ENCODE measurements around the gene KCNJ6. TPM values are rescaled to one million over a fixed set of nuclear protein-coding genes. Genes with fewer than 3 reads are reported as not detected.

The KCNJ6 gene
- total and polyA plus RNA-seq, 3 donors from 2014 or later = 0.24 to 0.25 (median 0.25) TPM

GRCh38 chr21:37828556-37828955, 87.7 kb downstream of the KCNJ6 start:
- H3K4me1 ChIP-seq = no peaks in the 10 kb centered on the region
- no peaks in the 10 kb centered on the region for H3K9me3 ChIP-seq
- WGBS, 2 donors = 73 to 76% methylated on average over 9 of the region's 9 CpGs
- H3K27ac ChIP-seq = no peak overlapping the region
- intact Hi-C loops (cut with DNase I; ENCODE audit: low total_unique reads) = no loop called here
- H3K36me3 ChIP-seq (ENCODE audit: low read depth, missing control alignments) = no peaks in the 10 kb centered on the region
- TF ChIP-seq CTCF (IDR thresholded peaks at IDR 0.05) = no peak
- TF ChIP-seq POLR2A (IDR thresholded peaks at IDR 0.05) = no peak
- DNase-seq = no peak
- H3K27me3 ChIP-seq = no peaks in the 10 kb centered on the region
- no peak overlapping the region for H3K4me3 ChIP-seq

- Histone ChIP-seq H3K27ac (no peak overlapping the region), H3K4me3 (no peak overlapping the region), H3K4me1 (no peaks in the 10 kb centered on the region), H3K9me3 (no peaks in the 10 kb centered on the region), H3K36me3 (ENCODE audit: low read depth, missing control alignments) (no peaks in the 10 kb centered on the region), H3K27me3 (no peaks in the 10 kb centered on the region)
- DNase-seq = no peak
- 81% methylated on average over 6 of the region's 6 CpGs for WGBS, 2 donors
- no peak for TF ChIP-seq POLR2A (IDR thresholded peaks at IDR 0.05)
- TF ChIP-seq CTCF (IDR thresholded peaks at IDR 0.05) = no peak
- intact Hi-C loops (cut with DNase I; ENCODE audit: low total_unique reads) = no loop called here
These were observed 88.3 kb downstream of the KCNJ6 start for GRCh38 chr21:37827913-37828312.

- Histone ChIP-seq H3K9me3 (no peaks in the 10 kb centered on the region), H3K4me3 (no peak overlapping the region), H3K4me1 (no peaks in the 10 kb centered on the region), H3K27ac (no peak overlapping the region), H3K36me3 (ENCODE audit: low read depth, missing control alignments) (no peaks in the 10 kb centered on the region), H3K27me3 (no peaks in the 10 kb centered on the region)
- TF ChIP-seq CTCF (IDR thresholded peaks at IDR 0.05) (no peak), POLR2A (IDR thresholded peaks at IDR 0.05) (no peak)
- no peak for DNase-seq
- intact Hi-C loops (cut with DNase I; ENCODE audit: low total_unique reads) = no loop called here
- 59 to 80% methylated on average over 3 of the region's 3 CpGs for WGBS, 2 donors
These were observed 94.3 kb downstream of the KCNJ6 start for GRCh38 chr21:37821786-37822450.

GRCh38 chr21:37821092-37821491, 95.2 kb downstream of the KCNJ6 start:
- 87% methylated on average over 2 of the region's 2 CpGs for WGBS, 2 donors
- H3K36me3 ChIP-seq (ENCODE audit: low read depth, missing control alignments) = no peaks in the 10 kb centered on the region
- intact Hi-C loops (cut with DNase I; ENCODE audit: low total_unique reads) = no loop called here
- no peak for TF ChIP-seq CTCF (IDR thresholded peaks at IDR 0.05)
- no peak for TF ChIP-seq POLR2A (IDR thresholded peaks at IDR 0.05)
- H3K4me1 ChIP-seq = no peaks in the 10 kb centered on the region
- DNase-seq = no peak
- H3K4me3 ChIP-seq = no peak overlapping the region
- no peaks in the 10 kb centered on the region for H3K27me3 ChIP-seq
- H3K27ac ChIP-seq = no peak overlapping the region
- H3K9me3 ChIP-seq = no peaks in the 10 kb centered on the region

GRCh38 chr21:37819372-37819771, 96.9 kb downstream of the KCNJ6 start:
- no peak for TF ChIP-seq CTCF (IDR thresholded peaks at IDR 0.05)
- TF ChIP-seq POLR2A (IDR thresholded peaks at IDR 0.05) = no peak
- no peaks in the 10 kb centered on the region for H3K27me3 ChIP-seq
- no peak for DNase-seq
- H3K4me1 ChIP-seq = no peaks in the 10 kb centered on the region
- no peaks in the 10 kb centered on the region for H3K36me3 ChIP-seq (ENCODE audit: low read depth, missing control alignments)
- H3K4me3 ChIP-seq = no peak overlapping the region
- no peaks in the 10 kb centered on the region for H3K9me3 ChIP-seq
- no peak overlapping the region for H3K27ac ChIP-seq
- intact Hi-C loops (cut with DNase I; ENCODE audit: low total_unique reads) = no loop called here

All from testis (tissue), 3 donors.